NCI-H510A treated with DMSO at 0.1 percent for 48 hours (cell line): ENCODE results near the gene SEPHS2.
A peak's percentile ranks its signal among the peaks of the same experiment; 100 is the strongest.
"Not testable (repeated sequence)": the region's sequence is repeated elsewhere in the genome, so short reads cannot be mapped to it uniquely, and the experiment has no call there.

Experiments used
- DNase-seq: peaks from one replicate; lab custom pipeline; 2025; lab: John Stamatoyannopoulos, UW

SEPHS2 gene

DNA sequence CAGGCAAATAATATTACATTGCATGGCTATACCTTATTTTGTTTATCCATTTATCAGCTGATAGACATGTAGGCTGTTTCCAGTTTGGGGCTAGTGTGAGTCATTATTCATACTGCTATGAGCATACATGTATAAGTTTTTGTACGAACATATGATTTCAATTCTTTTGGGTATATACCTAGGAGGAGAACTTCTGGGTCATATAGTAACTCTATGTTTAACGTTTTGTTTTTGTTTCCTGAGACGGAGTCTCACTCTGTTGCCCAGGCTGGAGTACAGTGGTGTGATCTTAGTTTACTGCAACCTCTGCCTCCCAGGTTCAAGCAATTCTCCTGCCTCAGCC lies 24.5 kb upstream of the SEPHS2 start:
- DNase-seq = no peak

DNA sequence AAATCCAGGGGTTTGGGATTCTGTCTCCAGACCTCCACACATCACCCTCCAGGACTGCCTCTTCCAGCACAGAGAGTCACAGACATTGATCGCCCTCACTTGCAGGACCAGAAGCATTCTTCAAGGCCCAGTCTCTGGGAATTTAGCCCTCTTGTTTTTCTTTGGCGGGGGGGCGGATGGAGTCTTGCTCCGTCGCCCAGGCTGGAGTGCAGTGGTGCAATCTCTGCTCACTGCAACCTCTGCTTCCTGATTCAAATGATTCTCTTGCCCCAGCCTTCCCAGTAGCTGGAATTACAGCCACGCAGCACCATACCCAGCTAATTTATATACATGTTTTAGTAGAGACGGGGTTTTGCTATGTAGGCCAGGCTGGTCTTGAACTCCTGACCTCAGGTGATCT lies 18.4 kb upstream of the SEPHS2 start:
- DNase-seq = no peak

DNA sequence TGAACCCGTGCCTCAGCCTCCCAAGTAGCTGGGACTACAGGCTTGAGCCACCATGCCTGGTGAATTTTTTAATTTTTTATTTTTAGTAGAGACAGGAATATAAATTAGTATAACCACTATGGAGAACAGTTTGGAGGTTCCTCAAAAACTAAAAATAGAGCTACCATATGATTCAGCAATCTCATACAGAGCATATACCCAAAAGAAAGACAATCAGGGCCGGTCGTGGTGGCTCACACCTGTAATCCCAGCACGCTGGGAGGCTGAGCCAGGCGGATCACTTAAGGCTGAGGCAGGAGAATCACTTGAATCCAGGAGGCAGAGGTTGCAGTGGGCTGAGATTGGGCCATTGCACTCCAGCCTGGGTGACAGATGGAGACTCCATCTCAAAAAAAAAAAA lies 15.8 kb upstream of the SEPHS2 start:
- DNase-seq = not testable (repeated sequence)

DNA sequence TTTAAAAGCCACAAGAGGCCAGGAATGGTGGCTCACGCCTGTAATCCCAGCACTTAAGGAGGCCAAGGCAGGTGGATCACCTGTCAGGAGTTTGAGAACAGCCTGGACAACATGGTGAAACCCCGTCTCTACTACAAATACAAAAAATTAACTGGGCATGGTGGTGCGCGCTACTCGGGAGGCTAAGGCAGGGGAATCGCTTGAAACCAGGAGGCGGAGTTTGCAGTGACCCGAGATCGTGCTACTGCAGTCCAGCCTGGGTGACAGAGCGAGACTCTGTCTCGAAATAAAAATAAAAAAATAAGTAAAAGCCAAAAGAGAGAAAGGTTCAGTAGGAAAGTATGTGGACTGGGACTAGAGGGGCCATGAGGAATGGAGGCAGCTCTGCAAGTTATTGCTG lies 13.8 kb upstream of the SEPHS2 start:
- DNase-seq = no peak

DNA sequence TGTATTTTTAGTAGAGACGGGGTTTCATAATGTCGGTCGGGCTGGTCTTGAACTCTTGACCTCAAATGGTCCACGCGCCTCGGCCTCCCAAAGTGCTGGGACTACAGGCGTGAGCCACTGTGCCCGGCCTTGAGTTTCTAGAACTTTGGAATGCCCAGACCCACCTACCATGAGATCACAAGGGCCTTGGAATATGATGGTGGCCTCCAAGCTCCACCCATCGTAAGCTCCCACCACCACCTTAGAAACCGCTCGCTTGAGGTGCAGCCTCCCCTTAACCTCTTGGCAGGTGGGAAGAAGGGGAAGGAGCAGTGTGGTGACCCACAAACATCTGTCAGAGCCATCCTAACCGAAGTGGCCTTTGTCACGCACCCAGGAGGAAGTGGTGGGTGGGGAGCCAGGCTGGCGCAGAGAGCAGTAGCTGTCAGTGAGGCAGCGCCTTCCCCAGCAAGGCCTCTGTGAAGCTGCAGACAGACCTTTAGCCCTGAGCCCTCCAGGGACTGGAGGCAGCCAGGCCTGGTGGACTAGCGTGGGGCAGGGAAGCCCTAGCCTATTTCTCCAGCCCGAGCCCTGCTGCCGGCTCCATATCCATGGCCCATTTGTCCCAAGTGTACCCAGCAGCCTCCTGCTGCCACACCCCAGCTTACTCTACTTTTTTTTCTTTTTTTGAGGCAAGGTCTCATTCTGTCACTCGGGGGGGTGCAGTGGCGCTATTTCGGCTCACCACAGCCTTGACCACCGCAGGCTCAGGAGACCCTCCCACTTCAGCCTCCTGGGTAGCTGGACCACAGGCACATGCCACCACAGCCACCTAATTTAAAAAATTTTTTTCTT lies 13.1 kb upstream of the SEPHS2 start:
- no peak for DNase-seq

DNA sequence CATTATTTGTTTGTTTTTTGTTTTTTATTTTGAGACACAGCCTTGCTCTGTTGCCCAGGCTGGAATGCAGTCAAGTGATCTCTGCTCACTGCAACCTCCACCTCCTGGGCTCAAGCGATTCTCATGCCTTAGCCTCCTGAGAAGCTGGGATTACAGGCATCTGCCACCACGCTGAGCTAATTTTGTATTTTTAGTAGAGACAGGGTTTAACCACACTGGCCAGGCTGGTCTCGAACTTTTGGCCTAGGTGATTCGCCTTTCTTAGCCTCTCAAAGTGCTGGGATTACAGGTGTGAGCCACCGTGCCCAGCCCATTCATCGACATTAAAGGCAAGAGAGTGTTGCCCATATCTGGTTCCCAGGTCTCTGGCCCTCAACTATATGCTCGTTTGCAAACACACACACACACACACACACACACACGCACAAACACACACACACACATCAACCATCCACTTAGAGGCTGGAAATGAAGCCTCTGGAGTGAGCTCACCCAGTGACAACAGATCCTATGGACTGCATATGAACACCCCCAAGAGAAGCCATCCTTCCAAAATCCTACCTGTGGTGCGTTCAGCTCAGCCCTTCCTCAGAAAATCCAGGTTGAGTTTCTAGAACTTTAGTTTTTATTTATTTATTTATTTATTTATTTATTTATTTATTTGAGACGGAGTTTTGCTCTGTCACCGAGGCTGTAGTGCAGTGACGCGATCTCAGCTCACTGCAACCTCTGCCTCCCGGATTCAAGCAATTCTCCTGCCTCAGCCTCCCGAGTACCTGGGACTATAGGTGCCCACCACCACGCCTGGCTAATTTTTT lies 12.3 kb upstream of the SEPHS2 start:
- no peak for DNase-seq

DNA sequence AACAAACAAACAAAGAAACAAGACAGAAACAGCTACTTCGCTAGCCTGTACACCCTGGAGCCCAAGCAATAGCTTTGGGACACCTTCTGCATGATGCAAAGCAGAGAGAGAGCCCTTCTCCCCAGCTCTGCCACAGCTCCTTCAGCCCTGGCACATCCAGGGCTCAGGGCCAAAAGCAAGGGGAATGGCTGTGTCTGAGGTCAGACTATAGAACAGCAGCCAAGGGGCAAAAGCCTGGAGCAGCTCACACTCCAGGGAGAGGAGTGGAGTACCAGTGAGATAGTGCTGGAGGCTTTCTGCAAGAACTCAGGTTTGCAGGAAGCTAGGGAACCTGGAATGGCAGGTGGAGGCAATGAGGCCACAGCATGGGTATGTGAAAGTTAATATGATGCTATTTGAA lies 11.6 kb upstream of the SEPHS2 start:
- DNase-seq = no peak

DNA sequence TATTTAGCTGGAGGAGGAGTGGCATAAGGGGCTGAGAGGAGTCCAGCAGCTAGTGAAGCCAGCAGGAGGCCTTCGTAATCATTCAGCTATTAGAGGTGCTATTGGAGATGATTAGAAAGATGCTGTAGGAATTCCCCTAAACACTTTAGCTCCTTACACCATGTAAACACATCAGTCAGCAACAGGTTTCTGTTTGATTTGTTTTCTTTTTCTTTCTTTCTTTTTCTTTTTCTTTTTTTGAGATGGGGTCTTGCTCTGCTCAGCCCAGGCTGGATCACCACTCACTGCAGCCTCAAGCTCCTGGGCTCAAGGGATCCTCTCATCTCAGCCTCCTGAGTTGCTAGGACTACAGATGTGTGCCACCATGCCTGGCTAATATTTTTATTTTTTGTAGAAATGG lies 10.6 kb upstream of the SEPHS2 start:
- DNase-seq = no peak

DNA sequence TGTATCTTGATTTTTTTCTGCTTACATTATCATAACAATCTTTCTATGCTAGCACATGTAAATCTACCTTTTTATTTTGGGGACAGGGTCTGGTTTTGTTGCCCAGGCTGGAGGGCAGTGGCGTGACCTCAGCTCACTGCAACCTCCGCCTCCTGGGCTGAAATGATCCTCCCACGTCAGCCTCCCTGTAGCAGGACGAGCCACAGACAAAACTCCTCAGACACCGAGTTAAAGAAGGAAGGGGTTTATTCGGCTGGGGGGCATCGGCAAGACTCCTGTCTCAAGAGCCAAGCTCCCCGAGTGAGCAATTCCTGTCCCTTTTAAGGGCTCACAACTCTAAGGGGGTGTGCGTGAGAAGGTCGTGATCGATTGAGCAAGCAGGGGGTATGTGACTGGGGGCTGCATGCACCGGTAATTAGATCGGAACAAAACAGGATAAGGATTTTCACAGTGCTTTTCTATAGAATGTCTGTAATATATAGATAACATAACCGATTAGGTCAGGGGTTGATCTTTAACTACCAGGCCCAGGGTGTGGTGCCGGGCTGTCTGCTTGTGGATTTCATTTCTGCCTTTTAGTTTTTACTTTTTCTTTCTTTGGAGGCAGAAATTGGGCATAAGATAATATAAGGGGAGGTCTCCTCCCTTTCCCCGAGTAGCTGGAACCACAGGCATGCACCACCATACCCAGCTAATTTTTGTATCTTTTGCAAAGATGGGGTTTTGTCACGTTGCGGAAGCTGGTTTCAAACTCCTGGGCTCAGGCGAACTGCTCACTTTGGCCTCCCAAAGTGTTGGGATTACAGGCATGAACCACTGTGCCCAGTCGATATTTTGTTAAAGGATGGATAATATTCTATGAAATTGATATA lies 7.3 kb upstream of the SEPHS2 start:
- DNase-seq = not testable (repeated sequence)

DNA sequence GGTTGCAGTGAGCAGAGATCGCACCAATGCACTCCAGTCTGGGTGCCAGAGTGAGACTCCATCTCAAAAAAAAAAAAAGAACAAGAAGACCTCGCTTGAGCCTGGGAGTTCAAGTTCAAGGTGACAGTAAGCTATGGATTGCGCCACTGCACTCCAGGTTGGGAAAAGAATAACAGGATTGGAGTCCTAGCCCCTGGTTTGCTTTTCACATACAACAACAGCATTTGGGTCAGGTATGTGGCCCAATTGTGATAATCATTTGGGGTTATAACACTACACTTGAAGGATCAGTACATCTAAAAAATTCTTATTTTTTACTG lies 3.4 kb upstream of the SEPHS2 start:
- no peak for DNase-seq

DNA sequence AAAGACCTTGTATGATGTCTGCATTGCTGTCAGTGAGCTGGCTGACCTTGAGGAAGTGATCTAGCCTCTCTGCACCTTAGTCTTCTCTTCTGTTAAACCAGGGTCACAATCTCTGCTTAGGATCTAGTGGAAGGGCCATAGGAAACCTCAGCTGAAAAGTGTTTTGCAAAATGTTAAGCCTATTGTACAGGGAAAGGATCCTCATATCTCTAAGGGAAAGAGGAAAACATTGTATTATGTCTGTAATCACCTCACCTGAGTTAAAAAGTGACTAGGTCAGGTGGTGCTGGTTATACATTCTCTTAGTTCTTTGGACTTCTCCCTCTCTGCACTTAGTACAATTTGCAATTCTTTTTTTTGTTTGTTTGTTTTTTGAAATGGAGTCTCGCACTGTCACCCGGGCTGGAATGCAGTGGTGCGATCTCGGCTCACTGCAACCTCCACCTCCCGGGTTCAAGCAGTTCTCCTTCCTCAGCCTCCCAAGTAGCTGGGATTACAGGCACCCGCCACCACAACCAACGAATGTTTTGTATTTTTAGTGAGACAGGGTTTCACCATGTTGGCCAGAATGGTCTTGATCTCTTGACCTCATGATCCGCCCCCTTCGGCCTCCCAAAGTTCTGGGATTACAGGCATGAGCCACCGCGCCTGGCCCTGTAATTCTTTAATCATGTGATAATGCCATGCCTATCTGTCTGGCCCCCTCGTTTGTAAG lies 2.0 kb upstream of the SEPHS2 start:
- no peak for DNase-seq

DNA sequence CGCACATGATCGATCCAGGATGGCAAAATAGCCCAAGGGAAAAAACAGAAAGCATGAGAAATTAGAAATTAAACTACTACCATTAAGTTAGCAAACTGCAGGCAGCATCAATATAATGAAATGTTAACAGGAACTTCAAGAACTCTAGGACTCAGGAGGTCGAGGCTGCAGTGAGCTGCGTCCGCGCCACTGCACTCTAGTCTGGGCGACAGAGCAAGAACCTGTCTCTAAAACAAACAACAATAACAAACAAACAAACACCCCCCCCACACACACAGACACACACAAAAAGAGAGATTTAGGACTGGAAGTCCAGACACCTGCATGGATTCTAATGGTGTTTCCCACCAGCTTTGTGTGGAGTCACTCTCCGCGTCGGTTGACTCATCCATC lies 525 bp upstream of the SEPHS2 start:
- DNase-seq = peak; percentile 51

DNA sequence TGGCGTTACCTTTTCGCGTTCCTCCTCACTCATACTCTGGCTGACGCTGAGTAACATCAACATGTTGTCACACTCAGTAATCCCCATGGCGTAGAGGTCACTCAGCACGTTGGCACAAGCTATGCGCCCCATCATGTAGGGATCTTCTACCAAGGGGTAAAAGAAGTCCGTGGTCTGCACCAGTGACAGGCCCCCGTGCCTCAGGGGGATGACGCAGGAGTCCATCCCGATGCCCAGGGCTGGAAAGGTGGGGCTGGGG lies 596 bp downstream of the SEPHS2 start:
- DNase-seq = no peak

DNA sequence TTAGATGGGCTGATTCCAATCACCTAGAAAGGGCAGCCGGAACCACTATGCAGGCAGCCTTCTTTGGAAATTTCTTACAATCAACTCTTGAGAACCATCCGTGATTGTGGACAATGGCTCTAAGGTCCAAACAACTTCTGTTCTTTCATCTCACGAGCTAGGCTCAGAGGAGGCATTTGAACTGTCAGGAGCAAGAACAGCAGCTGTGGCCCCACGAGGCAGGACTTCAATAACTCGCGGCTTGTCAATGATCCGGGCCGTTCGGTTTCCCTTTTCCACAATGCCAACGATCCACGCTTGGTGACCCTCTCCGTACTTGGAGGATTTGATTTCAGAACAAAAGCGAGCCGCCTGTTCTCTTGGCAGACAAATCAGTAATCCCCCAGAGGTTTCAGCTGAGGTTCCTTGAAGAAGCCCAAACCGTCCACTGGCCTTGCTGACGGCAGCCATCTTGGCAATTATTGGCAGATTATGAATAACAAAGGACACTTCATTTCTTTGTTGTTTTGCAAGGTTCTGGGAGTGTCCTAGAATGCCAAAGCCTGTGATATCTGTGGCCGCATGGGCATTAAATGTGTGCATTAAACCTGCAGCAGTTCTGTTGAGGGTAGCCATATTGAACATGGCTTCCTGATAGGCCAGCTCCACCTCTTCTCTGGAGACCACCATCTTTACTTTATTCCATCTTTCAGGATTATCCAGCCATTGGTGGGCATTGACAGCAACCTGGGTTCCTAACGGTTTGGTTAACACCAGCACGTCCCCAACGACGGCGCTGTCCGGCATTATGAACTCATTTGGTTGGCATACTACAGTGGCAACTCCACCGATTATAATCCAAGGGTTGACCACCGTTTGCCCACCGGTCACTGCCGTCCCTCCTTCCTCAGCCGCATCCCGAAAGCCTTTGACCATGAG lies 1.2 kb downstream of the SEPHS2 start:
- DNase-seq = peak; percentile 74

DNA sequence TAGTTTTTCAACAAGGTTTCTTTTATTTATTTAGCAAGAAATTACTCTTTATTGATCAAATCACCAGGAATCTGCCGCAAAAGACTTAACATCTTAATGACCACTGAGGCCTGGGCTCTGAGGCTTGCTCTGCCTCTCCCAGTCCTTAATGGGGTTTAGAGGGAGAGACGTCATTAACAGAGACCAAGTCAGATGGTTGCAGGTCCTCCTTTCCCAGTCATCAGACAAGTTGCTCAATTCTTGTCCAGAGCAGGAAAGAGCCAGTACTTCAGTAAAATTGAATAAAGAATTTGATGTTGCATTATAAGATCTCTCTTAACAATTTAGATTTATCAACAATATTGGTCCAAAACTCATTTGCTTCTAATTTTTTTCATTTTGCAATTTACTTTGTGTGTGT lies 2.0 kb downstream of the SEPHS2 start:
- no peak for DNase-seq

DNA sequence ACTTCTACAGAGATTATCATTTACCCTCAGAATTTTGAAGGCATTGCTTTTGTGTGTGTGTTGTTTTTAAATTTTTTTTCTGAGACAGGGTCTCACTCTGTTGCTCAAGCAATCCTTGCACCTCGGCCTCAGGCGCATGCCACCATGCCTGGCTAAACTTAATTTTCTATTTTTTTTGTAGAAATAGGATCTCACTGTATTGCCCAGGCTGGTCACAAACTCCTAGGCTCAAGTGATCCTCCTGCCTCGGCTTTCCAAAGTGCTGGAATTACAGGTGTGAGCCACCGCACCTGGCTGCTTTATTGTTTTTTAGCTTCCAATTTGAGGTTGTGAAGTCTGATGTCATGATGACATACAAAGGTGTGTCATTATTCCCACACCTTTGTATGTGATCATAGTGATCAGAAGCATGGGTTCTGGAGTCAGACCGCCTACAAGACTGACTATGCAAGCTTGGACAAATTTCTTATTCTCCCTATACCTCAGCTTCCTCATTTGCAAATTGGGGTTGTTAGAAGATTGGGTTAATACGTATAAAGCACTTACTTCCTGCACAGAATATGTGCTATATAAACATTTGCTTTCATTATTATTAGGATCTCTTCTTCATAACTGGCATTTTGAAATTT lies 5.8 kb downstream of the SEPHS2 start:
- no peak for DNase-seq

DNA sequence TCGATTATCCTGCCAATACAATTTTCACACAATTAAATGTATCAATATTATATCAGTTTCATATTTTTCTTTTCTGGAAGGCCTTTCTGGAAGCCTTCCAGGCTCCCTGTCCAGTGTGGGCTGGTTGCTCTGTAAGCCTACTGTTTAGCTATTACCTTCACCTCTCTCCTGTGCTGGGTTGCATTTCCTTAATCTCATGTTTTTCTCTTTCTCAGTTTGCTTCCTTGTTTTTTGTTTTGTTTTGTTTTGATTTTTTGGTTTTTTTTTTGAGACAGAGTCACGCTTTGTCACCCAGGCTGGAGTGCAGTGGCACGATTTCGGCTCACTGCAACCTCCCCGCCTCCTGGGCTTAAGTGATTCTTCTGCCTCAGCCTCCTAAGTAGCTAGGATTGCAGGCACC lies 6.8 kb downstream of the SEPHS2 start:
- DNase-seq = no peak

DNA sequence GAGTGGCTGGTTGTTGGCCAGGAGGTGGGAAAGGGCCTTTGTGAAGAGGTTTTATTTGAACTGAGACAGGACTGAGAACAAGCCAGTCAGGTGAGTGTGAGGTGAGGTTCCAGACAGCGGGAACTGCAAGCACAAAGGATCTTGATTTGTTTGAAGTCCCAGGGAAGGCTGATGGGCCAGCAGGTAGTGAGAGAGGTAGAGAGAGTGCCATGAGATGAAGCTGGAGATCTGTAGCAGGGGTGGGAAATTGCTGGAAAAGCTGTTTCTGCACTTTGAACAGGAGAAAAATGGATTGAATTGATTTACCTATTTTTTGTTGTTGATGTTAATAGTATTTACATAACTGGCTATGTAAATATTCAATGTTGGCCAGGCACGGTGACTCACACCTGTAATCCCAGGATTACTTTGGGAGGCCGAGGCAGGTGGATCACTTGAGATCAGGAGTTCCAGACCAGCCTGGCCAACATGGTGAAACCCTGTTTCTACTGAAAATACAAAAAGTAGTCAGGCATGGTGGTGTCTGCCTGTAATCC lies 8.1 kb downstream of the SEPHS2 start:
- peak; percentile 98 for DNase-seq

DNA sequence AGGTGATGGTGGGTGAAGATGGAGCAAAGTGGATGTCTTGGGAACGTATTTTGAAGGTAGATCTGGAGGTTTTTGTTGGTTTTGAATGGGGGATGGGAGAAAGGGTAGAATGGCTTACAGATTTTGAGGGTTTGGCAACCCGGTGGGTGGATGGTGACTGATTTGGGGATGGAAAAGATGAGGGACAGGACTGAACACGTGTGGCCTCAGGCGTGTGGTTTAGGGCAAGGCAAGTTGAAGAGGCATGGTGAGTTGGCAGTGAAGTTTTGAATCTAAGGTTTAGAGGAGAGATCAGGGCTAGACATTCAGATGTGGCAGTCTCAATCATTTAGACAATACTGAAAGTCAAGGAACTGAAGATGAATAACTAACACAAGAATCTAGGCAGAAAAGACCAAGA lies 10.8 kb downstream of the SEPHS2 start:
- DNase-seq = no peak

DNA sequence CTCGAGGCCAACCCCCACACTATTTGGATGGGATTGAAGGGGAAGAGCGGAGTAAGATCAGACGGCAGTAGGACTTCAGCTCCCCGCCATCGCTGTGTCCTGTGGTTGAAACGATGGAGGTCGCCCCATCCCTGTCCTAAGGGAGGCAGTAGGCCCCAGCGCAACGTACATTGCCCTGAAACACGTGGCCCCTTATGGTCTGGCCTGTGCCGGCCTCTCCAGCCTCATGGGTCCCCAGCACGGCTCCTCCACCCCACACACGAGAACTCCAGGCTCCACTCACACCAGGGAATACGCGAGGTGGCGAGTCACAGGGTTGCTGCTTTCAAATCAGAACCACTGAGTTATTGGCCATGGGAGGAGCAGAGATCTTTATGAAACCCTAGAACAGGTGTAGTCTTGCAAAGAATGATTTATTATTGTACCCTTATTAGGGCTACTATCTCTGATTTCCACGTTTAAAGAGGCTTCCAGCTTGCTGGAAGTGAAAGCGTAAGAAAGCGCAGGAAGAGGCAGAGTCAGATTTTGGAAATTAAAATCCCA lies 15.2 kb downstream of the SEPHS2 start:
- no peak for DNase-seq
